Gastrocnemius medialis (tissue), 4 donors: ENCODE results near the gene CR1.

ENCODE experiments used
- POLR2A ChIP-seq, 2 donors: fragments of 450-650 bp; IDR thresholded peaks; one replicate each; pipeline ENCODE4 v1.6.1; 2017; ENCODE audit warnings: antibody characterized with exemption in 2 of 2, mild to moderate bottlenecking in 2 of 2, moderate library complexity in 2 of 2
- TF ChIP-seq, protein P1 (sequence below), 5 experiments: fragments of 450-650 bp in 3 of 5; fragments of 200-600 bp in 2 of 5; sonication (generic) in 2 of 5; IDR thresholded peaks in 4 of 5; conservative IDR thresholded peaks in 1 of 5; 1 replicate in 4 of 5; 2 replicates in 1 of 5; pipeline ENCODE4 v1.5.1; 2016 to 2019; ENCODE audit warnings: antibody characterized with exemption in 5 of 5, mild to moderate bottlenecking in 3 of 5, moderate library complexity in 3 of 5

DNA sequence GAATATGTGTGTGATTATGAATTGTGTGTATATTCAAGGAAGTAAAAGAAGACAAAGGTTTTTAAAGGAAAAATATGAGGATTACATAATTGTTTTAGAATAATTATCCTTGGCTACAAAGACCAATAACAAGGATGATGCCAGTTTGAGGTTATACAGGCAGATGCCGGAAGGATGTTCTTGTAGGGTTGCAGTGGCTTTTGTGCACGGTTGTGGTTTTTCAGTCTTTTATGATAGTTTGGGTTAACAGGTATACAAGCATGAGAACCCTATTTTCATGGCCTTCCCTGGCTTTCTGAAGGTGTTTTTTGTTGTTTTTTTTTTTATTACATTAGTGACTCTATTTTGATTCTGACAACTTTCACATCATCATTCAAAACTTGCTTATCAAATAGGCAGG, 36.9 kb upstream of the CR1 start:
- TF ChIP-seq POLR2A (IDR thresholded peaks at IDR 0.05) = no peak
- TF ChIP-seq, protein P1, sequence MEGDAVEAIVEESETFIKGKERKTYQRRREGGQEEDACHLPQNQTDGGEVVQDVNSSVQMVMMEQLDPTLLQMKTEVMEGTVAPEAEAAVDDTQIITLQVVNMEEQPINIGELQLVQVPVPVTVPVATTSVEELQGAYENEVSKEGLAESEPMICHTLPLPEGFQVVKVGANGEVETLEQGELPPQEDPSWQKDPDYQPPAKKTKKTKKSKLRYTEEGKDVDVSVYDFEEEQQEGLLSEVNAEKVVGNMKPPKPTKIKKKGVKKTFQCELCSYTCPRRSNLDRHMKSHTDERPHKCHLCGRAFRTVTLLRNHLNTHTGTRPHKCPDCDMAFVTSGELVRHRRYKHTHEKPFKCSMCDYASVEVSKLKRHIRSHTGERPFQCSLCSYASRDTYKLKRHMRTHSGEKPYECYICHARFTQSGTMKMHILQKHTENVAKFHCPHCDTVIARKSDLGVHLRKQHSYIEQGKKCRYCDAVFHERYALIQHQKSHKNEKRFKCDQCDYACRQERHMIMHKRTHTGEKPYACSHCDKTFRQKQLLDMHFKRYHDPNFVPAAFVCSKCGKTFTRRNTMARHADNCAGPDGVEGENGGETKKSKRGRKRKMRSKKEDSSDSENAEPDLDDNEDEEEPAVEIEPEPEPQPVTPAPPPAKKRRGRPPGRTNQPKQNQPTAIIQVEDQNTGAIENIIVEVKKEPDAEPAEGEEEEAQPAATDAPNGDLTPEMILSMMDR (IDR thresholded peaks at IDR 0.05 in 4 of 5, conservative IDR thresholded peaks at IDR 0.05 in 1 of 5) = no peak
